Measurements from ENCODE around the gene C1orf146.
A peak's percentile ranks its signal among the peaks of the same experiment; 100 is the strongest.
"Not testable (repeated sequence)": the region's sequence is repeated elsewhere in the genome, so short reads cannot be mapped to it uniquely, and the experiment has no call there.

C1orf146 gene

GRCh38 chr1:92276082-92276481 lies 58.4 kb downstream of the C1orf146 start:
- DNase-seq, result no peak

- DNase-seq, result no peak
Observed at GRCh38 chr1:92277105-92277723, 59.5 kb downstream of the C1orf146 start.

GRCh38 chr1:92279781-92280180 lies 62.1 kb downstream of the C1orf146 start:
- DNase-seq, result not testable (repeated sequence)

- not testable (repeated sequence) for DNase-seq
Observed at GRCh38 chr1:92281411-92281810, 63.7 kb downstream of the C1orf146 start.

- DNase-seq, result peak; percentile 39
Observed at GRCh38 chr1:92291372-92291999, 73.8 kb downstream of the C1orf146 start.

All from NCI-H1105 (cell line).